Panc1 (cell line): ENCODE results near the gene LRRC38. TPM values are rescaled to one million over a fixed set of nuclear protein-coding genes. Genes with fewer than 3 reads are reported as not detected.

Source experiments
- ATAC-seq: fragments of 200-7000 bp; cut with Tn5 transposase; 2 replicates; pipeline ENCODE4 v1.9.1; 2020; ENCODE audit warnings: mild to moderate bottlenecking, moderate library complexity
- BruUV-seq: library from RNA; stranded (reverse); fragments of 400-500 nt; replicated peaks from 2 replicates; lab custom pipeline; 2021; lab: Mats Ljungman, UMichigan
- CTCF ChIA-PET: fragments of 300-600 bp; sonication (Branson Sonifier 250); formaldehyde crosslinking; loops from one replicate; lab custom pipeline; 2022; ENCODE audit warnings: antibody characterized with exemption; lab: Charles Lee
- POLR2A ChIA-PET: fragments of 300-600 bp; sonication (Branson Sonifier 250); formaldehyde crosslinking; loops from one replicate; lab custom pipeline; 2022; ENCODE audit warnings: antibody characterized with exemption; lab: Charles Lee
- DNase-seq: peaks from one replicate; pipeline ENCODE4 v3.0.0-alpha.2; 2010; ENCODE audit warnings: low read depth, low spot score
- H3K27ac ChIP-seq: 2 replicates; pipeline ENCODE4 v1.5.1; 2011; ENCODE audit warnings: mild to moderate bottlenecking, low read length, inconsistent platforms
- H3K27me3 ChIP-seq: fragments of 200-500 bp; sonication (Bioruptor generic); 2 replicates; pipeline ENCODE4 v1.6.0; 2014; ENCODE audit warnings: low read length, inconsistent platforms; ENCODE audit not compliant: control insufficient read depth, insufficient read depth
- H3K36me3 ChIP-seq: fragments of 200-500 bp; sonication (Bioruptor generic); 2 replicates; pipeline ENCODE4 v1.5.1; 2014; ENCODE audit warnings: inconsistent platforms, mild to moderate bottlenecking, low read length, moderate library complexity; ENCODE audit not compliant: control insufficient read depth, insufficient read depth
- H3K4me1 ChIP-seq: 2 replicates; pipeline ENCODE4 v1.5.1; 2011; ENCODE audit warnings: inconsistent platforms, mild to moderate bottlenecking, low read length, moderate library complexity; ENCODE audit not compliant: control insufficient read depth, insufficient read depth
- H3K4me3 ChIP-seq, 2 experiments: 2 replicates each; pipeline ENCODE4 v1.5.1; 2011 to 2012; ENCODE audit warnings: low read depth in 2 of 2, low read length in 2 of 2, mild to moderate bottlenecking in 2 of 2, inconsistent platforms in 1 of 2, moderate library complexity in 1 of 2
- H3K9me3 ChIP-seq: fragments of 200-500 bp; sonication (Bioruptor generic); 2 replicates; pipeline ENCODE4 v1.5.1; 2014; ENCODE audit warnings: low read depth, mild to moderate bottlenecking, inconsistent platforms, low read length, moderate library complexity; ENCODE audit not compliant: control insufficient read depth, insufficient read depth
- POLR2AphosphoS5 ChIP-seq: IDR thresholded peaks from 2 replicates; pipeline ENCODE4 v1.6.1; 2012; ENCODE audit warnings: mild to moderate bottlenecking, low read depth, low read length, moderate library complexity
- REST ChIP-seq, 2 experiments: IDR thresholded peaks; 2 replicates each; pipeline ENCODE4 v1.6.1; 2011 to 2012; ENCODE audit warnings: low read depth in 2 of 2, control low read depth in 1 of 2, low read length in 1 of 2, mild to moderate bottlenecking in 1 of 2, moderate library complexity in 1 of 2; ENCODE audit not compliant: insufficient read depth in 1 of 2
- SIN3A ChIP-seq: IDR thresholded peaks from 2 replicates; pipeline ENCODE4 v1.6.1; 2012; ENCODE audit warnings: low read depth, mild to moderate bottlenecking, low read length, moderate library complexity, borderline replicate concordance; ENCODE audit not compliant: insufficient read depth
- TCF7L2 ChIP-seq: IDR thresholded peaks from 2 replicates; pipeline ENCODE4 v1.6.1; 2011; ENCODE audit warnings: mild to moderate bottlenecking, low read depth, low read length, inconsistent platforms
- in situ Hi-C: cut with HindIII; loops from 2 replicates; pipeline ENCODE4 v1.10.0; 2016; ENCODE audit warnings: low sequenced_read_pairs, low pct_unique_long_range_greater_than_20kb
- intact Hi-C: fragments of 100-400 bp; cut with micrococcal nuclease; formaldehyde crosslinking; loops from one replicate; pipeline ENCODE4 v1.10.0; 2022; ENCODE audit not compliant: unreplicated experiment
- total RNA-seq: library from RNA; stranded (reverse); gene quantifications from one replicate; pipeline ENCODE4 v1.2.1, GENCODE V29; 2021; ENCODE audit not compliant: unreplicated experiment
- TF ChIP-seq, protein P1 (sequence below): fragments of 450-650 bp; IDR thresholded peaks from 2 replicates; pipeline ENCODE4 v1.5.1; 2017; ENCODE audit warnings: mild to moderate bottlenecking

Gene LRRC38
- total RNA-seq, 1 experiment from 2014 or later: not detected

DNA sequence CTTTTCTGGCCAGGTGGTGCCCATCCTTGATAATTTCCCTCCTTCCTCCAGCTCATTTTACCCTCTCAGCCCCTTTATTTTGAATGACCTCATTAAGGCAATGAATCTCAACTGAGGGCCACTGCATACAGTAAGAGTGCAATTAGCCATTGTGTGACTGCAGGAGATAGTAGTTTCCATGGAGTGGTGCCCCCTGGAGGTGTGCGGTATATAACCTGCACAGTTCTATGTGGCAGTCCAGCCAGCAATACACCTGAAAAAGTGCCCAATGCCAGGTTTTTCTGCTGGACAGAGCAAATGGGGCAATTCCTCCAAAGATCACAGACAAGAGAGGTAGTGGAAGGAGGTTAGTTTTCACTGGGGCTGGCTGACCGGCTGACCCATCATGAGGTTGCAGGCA, 25.9 kb upstream of the LRRC38 start:
- DNase-seq: no peak
- Histone ChIP-seq H3K27ac (no peak overlapping the region), H3K9me3 (no peaks in the 10 kb centered on the region), H3K27me3 (no peaks in the 10 kb centered on the region), H3K36me3 (no peaks in the 10 kb centered on the region), H3K4me3 (no peak overlapping the region), H3K4me1 (no peaks in the 10 kb centered on the region)
- CTCF ChIA-PET: no interaction called here
- no TSS peak for BruUV-seq
- ATAC-seq: no peak
- intact Hi-C loops (no loop called here), in situ Hi-C loops (no loop called here)
- TF ChIP-seq REST (IDR thresholded peaks at IDR 0.05; ENCODE audit: insufficient read depth in 1 of 2, low read depth in 2 of 2, low read length in 1 of 2) (no peak), POLR2AphosphoS5 (no peak), TCF7L2 (no peak), SIN3A (no peak)
- TF ChIP-seq, protein P1, sequence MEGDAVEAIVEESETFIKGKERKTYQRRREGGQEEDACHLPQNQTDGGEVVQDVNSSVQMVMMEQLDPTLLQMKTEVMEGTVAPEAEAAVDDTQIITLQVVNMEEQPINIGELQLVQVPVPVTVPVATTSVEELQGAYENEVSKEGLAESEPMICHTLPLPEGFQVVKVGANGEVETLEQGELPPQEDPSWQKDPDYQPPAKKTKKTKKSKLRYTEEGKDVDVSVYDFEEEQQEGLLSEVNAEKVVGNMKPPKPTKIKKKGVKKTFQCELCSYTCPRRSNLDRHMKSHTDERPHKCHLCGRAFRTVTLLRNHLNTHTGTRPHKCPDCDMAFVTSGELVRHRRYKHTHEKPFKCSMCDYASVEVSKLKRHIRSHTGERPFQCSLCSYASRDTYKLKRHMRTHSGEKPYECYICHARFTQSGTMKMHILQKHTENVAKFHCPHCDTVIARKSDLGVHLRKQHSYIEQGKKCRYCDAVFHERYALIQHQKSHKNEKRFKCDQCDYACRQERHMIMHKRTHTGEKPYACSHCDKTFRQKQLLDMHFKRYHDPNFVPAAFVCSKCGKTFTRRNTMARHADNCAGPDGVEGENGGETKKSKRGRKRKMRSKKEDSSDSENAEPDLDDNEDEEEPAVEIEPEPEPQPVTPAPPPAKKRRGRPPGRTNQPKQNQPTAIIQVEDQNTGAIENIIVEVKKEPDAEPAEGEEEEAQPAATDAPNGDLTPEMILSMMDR: no peak; the same call in 1 of the 2 replicates
- POLR2A ChIA-PET: no interaction called here

DNA sequence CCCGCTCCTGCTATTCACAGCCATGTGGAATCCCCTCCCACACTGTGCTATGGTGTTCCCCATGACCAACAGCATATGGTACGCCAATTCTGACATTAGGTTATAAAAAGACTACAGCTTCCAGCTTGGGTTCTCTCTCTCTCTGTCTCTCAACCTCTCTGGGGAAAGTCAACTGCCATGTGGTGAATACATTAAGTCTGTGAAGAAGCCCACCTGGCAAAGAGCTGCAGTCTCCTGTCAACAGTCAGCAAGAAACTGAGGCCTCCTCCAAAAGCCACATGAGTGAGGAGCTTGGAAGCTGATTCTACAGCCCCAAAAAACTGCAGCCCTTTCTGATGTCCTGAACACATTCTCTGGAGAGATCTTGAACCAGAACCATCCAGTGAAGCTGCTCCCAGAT, 25.0 kb upstream of the LRRC38 start:
- no peaks in the 10 kb centered on the region for H3K9me3 ChIP-seq
- ChIA-PET CTCF (no interaction called here), POLR2A (no interaction called here)
- ATAC-seq (no peak), DNase-seq (no peak)
- no peak overlapping the region for H3K4me3 ChIP-seq
- no peak overlapping the region for H3K27ac ChIP-seq
- BruUV-seq: no TSS peak
- in situ Hi-C loops: no loop called here
- intact Hi-C loops: no loop called here
- H3K36me3 ChIP-seq: no peaks in the 10 kb centered on the region
- H3K27me3 ChIP-seq: no peaks in the 10 kb centered on the region
- H3K4me1 ChIP-seq: no peaks in the 10 kb centered on the region
- TF ChIP-seq SIN3A: no peak
- no peak for TF ChIP-seq POLR2AphosphoS5
- TF ChIP-seq, protein P1: no peak
- TF ChIP-seq REST (IDR thresholded peaks at IDR 0.05; ENCODE audit: insufficient read depth in 1 of 2, low read depth in 2 of 2, low read length in 1 of 2): no peak
- no peak for TF ChIP-seq TCF7L2
